H9 (cell line): ENCODE data around the gene SEC14L5. TPM values are rescaled to one million over a fixed set of nuclear protein-coding genes. Genes with fewer than 3 reads are reported as not detected.

Experiments
- DNase-seq: peaks from one replicate; pipeline ENCODE4 v3.0.0-alpha.2; 2017
- H2AFZ ChIP-seq: one replicate; pipeline ENCODE4 v1.6.1; 2013; ENCODE audit warnings: mild to moderate bottlenecking, low read length, control low read depth, moderate library complexity
- H2AK5ac ChIP-seq: 2 replicates; pipeline ENCODE4 v1.6.1; 2013; ENCODE audit warnings: low read length, control low read depth, mixed read lengths; ENCODE audit not compliant: insufficient read length
- H2BK120ac ChIP-seq: one replicate; pipeline ENCODE4 v1.6.1; 2013; ENCODE audit warnings: low read depth, mild to moderate bottlenecking, low read length, control low read depth, inconsistent platforms; ENCODE audit not compliant: poor library complexity, severe bottlenecking
- H2BK12ac ChIP-seq: 2 replicates; pipeline ENCODE4 v1.6.1; 2013; ENCODE audit warnings: low read length, control low read depth, mixed read lengths, low read depth; ENCODE audit not compliant: insufficient read length
- H2BK15ac ChIP-seq: 2 replicates; pipeline ENCODE4 v1.6.1; 2013; ENCODE audit warnings: low read depth, low read length, control low read depth
- H2BK20ac ChIP-seq: one replicate; pipeline ENCODE4 v1.6.1; 2013; ENCODE audit warnings: low read depth, mild to moderate bottlenecking, low read length, control low read depth, inconsistent platforms; ENCODE audit not compliant: poor library complexity, severe bottlenecking
- H2BK5ac ChIP-seq: 2 replicates; pipeline ENCODE4 v1.6.1; 2013; ENCODE audit warnings: low read length, control low read depth, mixed read lengths; ENCODE audit not compliant: insufficient read length
- H3K14ac ChIP-seq: 2 replicates; pipeline ENCODE4 v1.6.1; 2013; ENCODE audit warnings: low read length, control low read depth; ENCODE audit not compliant: insufficient read depth
- H3K18ac ChIP-seq: 2 replicates; pipeline ENCODE4 v1.6.1; 2013; ENCODE audit warnings: low read depth, mild to moderate bottlenecking, mixed read lengths, low read length, control low read depth; ENCODE audit not compliant: insufficient read length
- H3K23ac ChIP-seq: 2 replicates; pipeline ENCODE4 v1.6.1; 2013; ENCODE audit warnings: low read length, control low read depth, mixed read lengths, low read depth; ENCODE audit not compliant: insufficient read length
- H3K23me2 ChIP-seq: 2 replicates; pipeline ENCODE4 v1.6.1; 2013; ENCODE audit warnings: low read depth, mild to moderate bottlenecking, mixed read lengths, low read length, control low read depth; ENCODE audit not compliant: insufficient read length, poor library complexity, severe bottlenecking
- H3K27ac ChIP-seq: 2 replicates; pipeline ENCODE4 v1.5.1; 2013; ENCODE audit warnings: low read length, control low read depth, mixed read lengths, low read depth; ENCODE audit not compliant: insufficient read length
- H3K27me3 ChIP-seq: 2 replicates; pipeline ENCODE4 v1.6.1; 2013; ENCODE audit warnings: low read length, control low read depth, inconsistent platforms; ENCODE audit not compliant: insufficient read depth
- H3K4ac ChIP-seq: 2 replicates; pipeline ENCODE4 v1.6.1; 2013; ENCODE audit warnings: low read depth, mild to moderate bottlenecking, control low read depth, inconsistent platforms, low read length, moderate library complexity
- H3K4me1 ChIP-seq: 2 replicates; pipeline ENCODE4 v1.6.1; 2013; ENCODE audit warnings: low read length, control low read depth, inconsistent platforms; ENCODE audit not compliant: insufficient read depth
- H3K4me2 ChIP-seq: 2 replicates; pipeline ENCODE4 v1.6.1; 2013; ENCODE audit warnings: low read length, control low read depth, mixed read lengths; ENCODE audit not compliant: insufficient read length, insufficient read depth
- H3K56ac ChIP-seq: 2 replicates; pipeline ENCODE4 v1.6.1; 2013; ENCODE audit warnings: low read depth, mild to moderate bottlenecking, mixed read lengths, low read length, control low read depth; ENCODE audit not compliant: insufficient read length
- H3K79me1 ChIP-seq: 2 replicates; pipeline ENCODE4 v1.6.1; 2013; ENCODE audit warnings: low read depth, mild to moderate bottlenecking, moderate library complexity, low read length, control low read depth, inconsistent platforms; ENCODE audit not compliant: insufficient read depth, poor library complexity, severe bottlenecking
- H3K79me2 ChIP-seq: 2 replicates; pipeline ENCODE4 v1.6.1; 2013; ENCODE audit warnings: low read length, control low read depth, inconsistent platforms; ENCODE audit not compliant: insufficient read depth
- H3K9ac ChIP-seq: 2 replicates; pipeline ENCODE4 v1.6.1; 2013; ENCODE audit warnings: low read length, control low read depth, mixed read lengths; ENCODE audit not compliant: insufficient read length; ENCODE audit errors: extremely low read depth
- H3K9me3 ChIP-seq: one replicate; pipeline ENCODE4 v1.6.1; 2013; ENCODE audit warnings: low read depth, low read length, inconsistent platforms; ENCODE audit not compliant: control insufficient read depth
- H3T11ph ChIP-seq: one replicate; pipeline ENCODE4 v1.6.1; 2013; ENCODE audit warnings: mild to moderate bottlenecking, low read length, control low read depth, inconsistent platforms
- H4K20me1 ChIP-seq: one replicate; pipeline ENCODE4 v1.6.1; 2013; ENCODE audit not compliant: control insufficient read depth, insufficient read length, insufficient read depth
- H4K5ac ChIP-seq: 2 replicates; pipeline ENCODE4 v1.6.1; 2013; ENCODE audit warnings: low read depth, mild to moderate bottlenecking, mixed read lengths, low read length, control low read depth; ENCODE audit not compliant: insufficient read length
- H4K8ac ChIP-seq: replicated peaks from 2 replicates; pipeline ENCODE4 v1.6.1; 2013; ENCODE audit warnings: low read length, control low read depth, mixed read lengths, low read depth; ENCODE audit not compliant: insufficient read length
- H4K91ac ChIP-seq: 2 replicates; pipeline ENCODE4 v1.6.1; 2013; ENCODE audit warnings: low read depth, mild to moderate bottlenecking, moderate library complexity, mixed read lengths, low read length, control low read depth; ENCODE audit not compliant: insufficient read length
- H3K27ac Mint-ChIP-seq, 3 experiments: 2 replicates in 2 of 3; 3 replicates in 1 of 3; pipeline ENCODE4 v1.8.0; 2020 to 2021; ENCODE audit warnings: mixed read lengths in 3 of 3, mild to moderate bottlenecking in 1 of 3, moderate library complexity in 1 of 3
- H3K27me3 Mint-ChIP-seq: 2 replicates; pipeline ENCODE4 v1.8.0; 2021; ENCODE audit warnings: low read depth, mild to moderate bottlenecking, moderate library complexity, mixed read lengths
- H3K36me3 Mint-ChIP-seq, 3 experiments: 2 replicates in 2 of 3; 3 replicates in 1 of 3; pipeline ENCODE4 v1.8.0; 2020 to 2021; ENCODE audit warnings: low read depth in 3 of 3, mixed read lengths in 3 of 3; ENCODE audit not compliant: insufficient read depth in 1 of 3
- H3K4me1 Mint-ChIP-seq, 2 experiments: 2 replicates each; pipeline ENCODE4 v1.8.0; 2020; ENCODE audit warnings: mixed read lengths in 2 of 2
- H3K4me3 Mint-ChIP-seq, 2 experiments: 2 replicates in 1 of 2; 3 replicates in 1 of 2; pipeline ENCODE4 v1.8.0; 2020 to 2021; ENCODE audit warnings: mild to moderate bottlenecking in 2 of 2, mixed read lengths in 2 of 2, moderate library complexity in 1 of 2
- H3K9me3 Mint-ChIP-seq, 2 experiments: 2 replicates in 1 of 2; 3 replicates in 1 of 2; pipeline ENCODE4 v1.8.0; 2020; ENCODE audit warnings: mild to moderate bottlenecking in 2 of 2, mixed read lengths in 2 of 2, moderate library complexity in 1 of 2
- CTCF ChIP-seq: fragments of 200-600 bp; sonication (generic); conservative IDR thresholded peaks from 3 replicates; pipeline ENCODE4 v1.8.0; 2021; ENCODE audit warnings: antibody characterized with exemption, mild to moderate bottlenecking
- WGBS: extraction: QIAGEN DNeasy Blood & Tissue Kit; methylation state at CpG from one replicate; pipeline ENCODE4 v1.1.7; 2013; ENCODE audit warnings: missing lambda C conversion rate, low lambda C conversion rate, mixed read lengths; ENCODE audit not compliant: insufficient read length; ENCODE audit errors: extremely low coverage; 5-methylcytosine and 5-hydroxymethylcytosine counted together
- total RNA-seq: library from RNA; stranded (reverse); gene quantifications from 2 replicates; pipeline ENCODE4 v1.2.1, GENCODE V29; 2021

SEC14L5 gene
- total RNA-seq, 1 experiment from 2014 or later, result 4.1 TPM

GRCh38 chr16:4970010-4970409 is 11.9 kb downstream of the SEC14L5 start:
- H3K14ac ChIP-seq, result peak overlapping the region; percentile 6; the same call in 1 of the 2 replicates
- Mint-ChIP-seq H3K4me1 (peaks cover 23 to 32% of the 10 kb centered on the region in 2 experiments), H3K4me3 (peak overlapping the region; percentile 19 to 26; a peak in 2 of 5 replicates), H3K9me3 (peaks cover 0 to 2% of the 10 kb centered on the region in 2 experiments; a peak in 1 of 5 replicates), H3K27me3 (no peaks in the 10 kb centered on the region), H3K36me3 (no peaks in the 10 kb centered on the region; a peak in 1 of 7 replicates), H3K27ac (peak overlapping the region; percentile 49 to 96 (median 91); a peak in 4 of 7 replicates)
- H4K5ac ChIP-seq, result no peak overlapping the region
- no peaks in the 10 kb centered on the region for H3K79me1 ChIP-seq
- no peaks in the 10 kb centered on the region for H3K9me3 ChIP-seq
- H3T11ph ChIP-seq, result no peak overlapping the region
- H2BK12ac ChIP-seq, result no peak overlapping the region
- H3K23ac ChIP-seq, result no peak overlapping the region
- no peak overlapping the region for H2BK15ac ChIP-seq
- H3K4ac ChIP-seq, result no peak overlapping the region
- no peak overlapping the region for H4K8ac ChIP-seq
- no peaks in the 10 kb centered on the region for H4K20me1 ChIP-seq
- H3K27me3 ChIP-seq, result no peaks in the 10 kb centered on the region
- no peak overlapping the region for H3K27ac ChIP-seq
- no peak overlapping the region for H2AFZ ChIP-seq
- no peak overlapping the region for H3K4me2 ChIP-seq
- no peaks in the 10 kb centered on the region for H3K79me2 ChIP-seq
- DNase-seq, result no peak
- peak overlapping the region; percentile 11 for H3K18ac ChIP-seq
- no peak for TF ChIP-seq CTCF
- H3K23me2 ChIP-seq, result no peaks in the 10 kb centered on the region
- H2BK5ac ChIP-seq, result no peak overlapping the region
- no peak overlapping the region for H2AK5ac ChIP-seq
- H4K91ac ChIP-seq, result no peak overlapping the region
- H2BK20ac ChIP-seq, result no peak overlapping the region
- H3K4me1 ChIP-seq, result peaks cover 12% of the 10 kb centered on the region; the same call in 1 of the 2 replicates
- no peak overlapping the region for H2BK120ac ChIP-seq
- H3K56ac ChIP-seq, result no peak overlapping the region
- no peak overlapping the region for H3K9ac ChIP-seq
- no CpG with 5 or more reads among the region's 3 CpGs for WGBS
